CD14-positive monocyte (primary cell): ENCODE measurements around the gene RALY. TPM values are rescaled to one million over a fixed set of nuclear protein-coding genes. Genes with fewer than 3 reads are reported as not detected.

ENCODE experiments used
- DNase-seq, 3 donors: peaks; one replicate each; pipeline ENCODE4 v3.0.0-alpha.2; 2011 to 2022
- H2AFZ ChIP-seq: 2 replicates; pipeline ENCODE4 v1.6.0; 2012; ENCODE audit warnings: mild to moderate bottlenecking, low read depth, low read length, inconsistent platforms; ENCODE audit not compliant: insufficient read depth, poor library complexity, severe bottlenecking
- H3K27ac ChIP-seq, 2 donors: 1 replicate in 1 of 2; 2 replicates in 1 of 2; pipeline ENCODE4 v1.5.1; 2012 to 2013; ENCODE audit warnings: low read length in 2 of 2, control low read depth in 1 of 2, inconsistent platforms in 1 of 2, low read depth in 1 of 2, mild to moderate bottlenecking in 1 of 2
- H3K27me3 ChIP-seq, 2 donors: one replicate each; pipeline versions ENCODE4 v1.6.0 to v1.6.1; 2011 to 2013; ENCODE audit warnings: low read length in 2 of 2; ENCODE audit not compliant: control insufficient read depth in 2 of 2, insufficient read depth in 2 of 2
- H3K36me3 ChIP-seq, 2 donors: replicated peaks in 1 of 2; 1 replicate in 1 of 2; 2 replicates in 1 of 2; pipeline versions ENCODE4 v1.5.1 to v1.6.1; 2012 to 2013; ENCODE audit warnings: low read length in 2 of 2, control low read depth in 1 of 2, inconsistent platforms in 1 of 2, mild to moderate bottlenecking in 1 of 2; ENCODE audit not compliant: insufficient read depth in 2 of 2, control insufficient read depth in 1 of 2
- H3K4me1 ChIP-seq, 2 donors: 1 replicate in 1 of 2; 2 replicates in 1 of 2; pipeline versions ENCODE4 v1.5.1 to v1.6.1; 2012 to 2013; ENCODE audit warnings: low read length in 2 of 2, control low read depth in 1 of 2, inconsistent platforms in 1 of 2, mild to moderate bottlenecking in 1 of 2, moderate library complexity in 1 of 2; ENCODE audit not compliant: insufficient read depth in 2 of 2, control insufficient read depth in 1 of 2
- H3K4me2 ChIP-seq: replicated peaks from 2 replicates; pipeline ENCODE3; 2012; ENCODE audit warnings: low read length, moderate library complexity, mild to moderate bottlenecking; ENCODE audit not compliant: poor library complexity, severe bottlenecking; ENCODE audit errors: extremely low read depth
- H3K4me3 ChIP-seq, 3 experiments: fragments of 200-600 bp in 1 of 3; sonication (generic) in 1 of 3; replicated peaks in 1 of 3; 1 replicate in 2 of 3; 2 replicates in 1 of 3; pipeline ENCODE4 v1.5.1; 2011 to 2013; ENCODE audit warnings: low read length in 3 of 3, mild to moderate bottlenecking in 3 of 3, control low read depth in 2 of 3, low read depth in 2 of 3, inconsistent platforms in 1 of 3, moderate library complexity in 1 of 3
- H3K79me2 ChIP-seq: 2 replicates; pipeline ENCODE4 v1.6.0; 2012; ENCODE audit warnings: mild to moderate bottlenecking, control low read depth, inconsistent platforms, low read length, moderate library complexity; ENCODE audit not compliant: insufficient read depth
- H3K9ac ChIP-seq: 2 replicates; pipeline ENCODE4 v1.6.0; 2017; ENCODE audit warnings: low read length, mild to moderate bottlenecking; ENCODE audit not compliant: insufficient read depth, poor library complexity, severe bottlenecking
- H3K9me3 ChIP-seq, 2 donors: replicated peaks in 1 of 2; 1 replicate in 1 of 2; 2 replicates in 1 of 2; pipeline versions ENCODE4 v1.5.1 to v1.6.1; 2012 to 2013; ENCODE audit warnings: low read length in 2 of 2, control low read depth in 1 of 2; ENCODE audit not compliant: control insufficient read depth in 1 of 2, insufficient read depth in 1 of 2
- H4K20me1 ChIP-seq: 2 replicates; pipeline ENCODE4 v1.6.0; 2012; ENCODE audit warnings: mild to moderate bottlenecking, low read length, control low read depth, moderate library complexity; ENCODE audit not compliant: insufficient read depth
- H3K27ac Mint-ChIP-seq, 7 donors: one replicate each; pipeline ENCODE4 v1.8.0; 2020; ENCODE audit warnings: mild to moderate bottlenecking in 7 of 7, mixed read lengths in 7 of 7, moderate library complexity in 6 of 7, inconsistent platforms in 2 of 7
- H3K27me3 Mint-ChIP-seq, 3 donors: one replicate each; pipeline ENCODE4 v1.8.0; 2021 to 2022; ENCODE audit warnings: low read depth in 3 of 3, mild to moderate bottlenecking in 3 of 3, mixed read lengths in 3 of 3, moderate library complexity in 3 of 3, inconsistent platforms in 1 of 3
- H3K36me3 Mint-ChIP-seq, 2 donors: one replicate each; pipeline ENCODE4 v1.8.0; 2020; ENCODE audit warnings: mixed read lengths in 2 of 2, inconsistent platforms in 1 of 2, mild to moderate bottlenecking in 1 of 2
- H3K4me1 Mint-ChIP-seq: one replicate; pipeline ENCODE4 v1.8.0; 2020; ENCODE audit warnings: mild to moderate bottlenecking, mixed read lengths
- H3K4me3 Mint-ChIP-seq, 2 donors: one replicate each; pipeline ENCODE4 v1.8.0; 2020; ENCODE audit warnings: mild to moderate bottlenecking in 2 of 2, mixed read lengths in 2 of 2, moderate library complexity in 1 of 2
- H3K9me3 Mint-ChIP-seq, 7 donors: one replicate each; pipeline ENCODE4 v1.8.0; 2020 to 2022; ENCODE audit warnings: mixed read lengths in 7 of 7, mild to moderate bottlenecking in 6 of 7, moderate library complexity in 6 of 7, inconsistent platforms in 2 of 7
- CTCF ChIP-seq: fragments of 200-600 bp; IDR thresholded peaks from one replicate; pipeline ENCODE4 v1.8.0; 2022; ENCODE audit warnings: antibody characterized with exemption, mild to moderate bottlenecking
- WGBS: methylation state at CpG from one replicate; pipeline ENCODE4 v1.1.5; 2013; ENCODE audit warnings: missing lambda C conversion rate; ENCODE audit not compliant: insufficient coverage; 5-methylcytosine and 5-hydroxymethylcytosine counted together
- intact Hi-C, 2 donors: fragments of 100-400 bp; cut with micrococcal nuclease; formaldehyde crosslinking; loops; one replicate each; pipeline versions ENCODE4 v1.15.0 to v1.15.1; 2023
- polyA plus RNA-seq, 3 donors: library from polyadenylated mRNA; depleted of rRNA in 1 of 3; unstranded in 2 of 3; stranded (reverse) in 1 of 3; fragments of 300-500 nt in 2 of 3; fragments of >200 nt in 1 of 3; fragmentation: Illumina TruSeq in 2 of 3; gene quantifications; 1 replicate in 2 of 3; 2 replicates in 1 of 3; pipeline ENCODE4 v1.2.3, GENCODE V29; 2012 to 2021

Gene RALY
- polyA plus RNA-seq, 3 donors = 88.4 to 154 (median 152) TPM

GRCh38 chr20:34022839-34023234 is 29.1 kb downstream of the RALY start:
- Histone ChIP-seq H3K9ac (no peak overlapping the region), H4K20me1 (peaks cover 100% of the 10 kb centered on the region), H3K36me3 (no peaks in the 10 kb centered on the region), H3K27me3 (no peaks in the 10 kb centered on the region), H3K4me1 (peaks cover 33 to 44% of the 10 kb centered on the region in 2 donors), H2AFZ (no peak overlapping the region), H3K9me3 (no peaks in the 10 kb centered on the region), H3K79me2 (peaks cover 98% of the 10 kb centered on the region), H3K27ac (peak overlapping the region in 1 of 2 donors; percentile 56), H3K4me3 (no peak overlapping the region), H3K4me2 (no peak overlapping the region)
- intact Hi-C loops = no loop called here
- no peak for TF ChIP-seq CTCF
- peaks cover 2 to 14% of the 10 kb centered on the region in 2 donors for H3K36me3 Mint-ChIP-seq
- no peak for DNase-seq
- H3K27ac Mint-ChIP-seq = peak overlapping the region in 3 of 7 donors; percentile 3 to 87 (median 56)
- peaks cover 61% of the 10 kb centered on the region for H3K4me1 Mint-ChIP-seq
- no CpG with 5 or more reads among the region's 3 CpGs for WGBS
- H3K4me3 Mint-ChIP-seq = no peak overlapping the region
- no peaks in the 10 kb centered on the region for H3K9me3 Mint-ChIP-seq
- H3K27me3 Mint-ChIP-seq = peaks cover 0 to 2% (median 0%) of the 10 kb centered on the region in 3 donors

- H3K79me2 ChIP-seq = peaks cover 98% of the 10 kb centered on the region
- H2AFZ ChIP-seq = no peak overlapping the region
- intact Hi-C loops = no loop called here
- H3K27me3 Mint-ChIP-seq = peaks cover 0 to 2% (median 0%) of the 10 kb centered on the region in 3 donors
- no peaks in the 10 kb centered on the region for H3K36me3 ChIP-seq
- H3K4me2 ChIP-seq = no peak overlapping the region
- H3K27ac Mint-ChIP-seq = peak overlapping the region in 4 of 7 donors; percentile 64 to 86 (median 68)
- H4K20me1 ChIP-seq = peaks cover 100% of the 10 kb centered on the region
- no peak for DNase-seq
- no peak overlapping the region for H3K4me3 ChIP-seq
- no peaks in the 10 kb centered on the region for H3K27me3 ChIP-seq
- no peaks in the 10 kb centered on the region for H3K9me3 ChIP-seq
- H3K4me3 Mint-ChIP-seq = no peak overlapping the region
- peaks cover 2 to 14% of the 10 kb centered on the region in 2 donors for H3K36me3 Mint-ChIP-seq
- peak overlapping the region in 1 of 2 donors; percentile 56 for H3K27ac ChIP-seq
- TF ChIP-seq CTCF = no peak
- 66% methylated on average over 3 of the region's 8 CpGs for WGBS
- peaks cover 33 to 44% of the 10 kb centered on the region in 2 donors for H3K4me1 ChIP-seq
- H3K9ac ChIP-seq = no peak overlapping the region
- no peaks in the 10 kb centered on the region for H3K9me3 Mint-ChIP-seq
- H3K4me1 Mint-ChIP-seq = peaks cover 53% of the 10 kb centered on the region
Measured at GRCh38 chr20:34023937-34024722, 30.4 kb downstream of the RALY start.
